ENCODE data around the gene LTV1.

The LTV1 gene

GRCh38 chr6:143896126-143896860 lies 53.2 kb downstream of the LTV1 start:
- H3K4me3 ChIP-seq (ENCODE audit: insufficient read length, low read depth): no peak overlapping the region
- no peaks in the 10 kb centered on the region for H3K36me3 ChIP-seq (ENCODE audit: insufficient read depth, insufficient read length, low read length)
- no peaks in the 10 kb centered on the region for H3K27me3 ChIP-seq (ENCODE audit: insufficient read depth, insufficient read length)
- no peak for DNase-seq (ENCODE audit: low read depth, low spot score)
- no peaks in the 10 kb centered on the region for H3K9me3 ChIP-seq (ENCODE audit: insufficient read depth, low read length)
- no peaks in the 10 kb centered on the region for H3K4me1 ChIP-seq (ENCODE audit: insufficient read depth, insufficient read length)
- TF ChIP-seq YY1 (IDR thresholded peaks at IDR 0.05; ENCODE audit: insufficient read depth, insufficient read length): no peak
- no peak for TF ChIP-seq ZNF274 (IDR thresholded peaks at IDR 0.05; ENCODE audit: low read depth, low read length)
- no peak for TF ChIP-seq SUZ12 (IDR thresholded peaks at IDR 0.05; ENCODE audit: extremely low read depth, insufficient read depth, insufficient read length)
- H3K9ac ChIP-seq (ENCODE audit: insufficient read length, low read depth): no peak overlapping the region

- Histone ChIP-seq H3K36me3 (ENCODE audit: insufficient read depth, insufficient read length, low read length) (no peaks in the 10 kb centered on the region), H3K9me3 (ENCODE audit: insufficient read depth, low read length) (no peaks in the 10 kb centered on the region), H3K27me3 (ENCODE audit: insufficient read depth, insufficient read length) (no peaks in the 10 kb centered on the region), H3K4me3 (ENCODE audit: insufficient read length, low read depth) (no peak overlapping the region), H3K9ac (ENCODE audit: insufficient read length, low read depth) (no peak overlapping the region), H3K4me1 (ENCODE audit: insufficient read depth, insufficient read length) (no peaks in the 10 kb centered on the region)
- no peak for DNase-seq (ENCODE audit: low read depth, low spot score)
- TF ChIP-seq YY1 (IDR thresholded peaks at IDR 0.05; ENCODE audit: insufficient read depth, insufficient read length): no peak
- TF ChIP-seq SUZ12 (IDR thresholded peaks at IDR 0.05; ENCODE audit: extremely low read depth, insufficient read depth, insufficient read length): no peak
- no peak for TF ChIP-seq ZNF274 (IDR thresholded peaks at IDR 0.05; ENCODE audit: low read depth, low read length)
These were observed 57.2 kb downstream of the LTV1 start for GRCh38 chr6:143900358-143900757.

GRCh38 chr6:143901885-143902750 lies 59.0 kb downstream of the LTV1 start:
- TF ChIP-seq SUZ12 (IDR thresholded peaks at IDR 0.05; ENCODE audit: extremely low read depth, insufficient read depth, insufficient read length) (no peak), YY1 (IDR thresholded peaks at IDR 0.05; ENCODE audit: insufficient read depth, insufficient read length) (no peak), ZNF274 (IDR thresholded peaks at IDR 0.05; ENCODE audit: low read depth, low read length) (no peak)
- no peak overlapping the region for H3K4me3 ChIP-seq (ENCODE audit: insufficient read length, low read depth)
- no peak for DNase-seq (ENCODE audit: low read depth, low spot score)
- H3K4me1 ChIP-seq (ENCODE audit: insufficient read depth, insufficient read length): no peaks in the 10 kb centered on the region
- H3K36me3 ChIP-seq (ENCODE audit: insufficient read depth, insufficient read length, low read length): no peaks in the 10 kb centered on the region
- no peak overlapping the region for H3K9ac ChIP-seq (ENCODE audit: insufficient read length, low read depth)
- no peaks in the 10 kb centered on the region for H3K9me3 ChIP-seq (ENCODE audit: insufficient read depth, low read length)
- H3K27me3 ChIP-seq (ENCODE audit: insufficient read depth, insufficient read length): no peaks in the 10 kb centered on the region

GRCh38 chr6:143902827-143903226 lies 59.7 kb downstream of the LTV1 start:
- no peak for DNase-seq (ENCODE audit: low read depth, low spot score)
- Histone ChIP-seq H3K4me3 (ENCODE audit: insufficient read length, low read depth) (no peak overlapping the region), H3K27me3 (ENCODE audit: insufficient read depth, insufficient read length) (no peaks in the 10 kb centered on the region), H3K4me1 (ENCODE audit: insufficient read depth, insufficient read length) (no peaks in the 10 kb centered on the region), H3K9ac (ENCODE audit: insufficient read length, low read depth) (no peak overlapping the region), H3K36me3 (ENCODE audit: insufficient read depth, insufficient read length, low read length) (no peaks in the 10 kb centered on the region), H3K9me3 (ENCODE audit: insufficient read depth, low read length) (no peaks in the 10 kb centered on the region)
- TF ChIP-seq SUZ12 (IDR thresholded peaks at IDR 0.05; ENCODE audit: extremely low read depth, insufficient read depth, insufficient read length) (no peak), ZNF274 (IDR thresholded peaks at IDR 0.05; ENCODE audit: low read depth, low read length) (no peak), YY1 (IDR thresholded peaks at IDR 0.05; ENCODE audit: insufficient read depth, insufficient read length) (no peak)

GRCh38 chr6:143911028-143911427 lies 67.9 kb downstream of the LTV1 start:
- TF ChIP-seq ZNF274 (IDR thresholded peaks at IDR 0.05; ENCODE audit: low read depth, low read length) (no peak), SUZ12 (IDR thresholded peaks at IDR 0.05; ENCODE audit: extremely low read depth, insufficient read depth, insufficient read length) (no peak), YY1 (IDR thresholded peaks at IDR 0.05; ENCODE audit: insufficient read depth, insufficient read length) (no peak)
- no peaks in the 10 kb centered on the region for H3K27me3 ChIP-seq (ENCODE audit: insufficient read depth, insufficient read length)
- no peaks in the 10 kb centered on the region for H3K36me3 ChIP-seq (ENCODE audit: insufficient read depth, insufficient read length, low read length)
- no peaks in the 10 kb centered on the region for H3K4me1 ChIP-seq (ENCODE audit: insufficient read depth, insufficient read length)
- H3K4me3 ChIP-seq (ENCODE audit: insufficient read length, low read depth): no peak overlapping the region
- no peak overlapping the region for H3K9ac ChIP-seq (ENCODE audit: insufficient read length, low read depth)
- no peak for DNase-seq (ENCODE audit: low read depth, low spot score)
- H3K9me3 ChIP-seq (ENCODE audit: insufficient read depth, low read length): no peaks in the 10 kb centered on the region; the same call in 1 of the 2 replicates

GRCh38 chr6:143912671-143913070 lies 69.5 kb downstream of the LTV1 start:
- H3K36me3 ChIP-seq (ENCODE audit: insufficient read depth, insufficient read length, low read length): no peaks in the 10 kb centered on the region
- DNase-seq (ENCODE audit: low read depth, low spot score): no peak
- no peak overlapping the region for H3K4me3 ChIP-seq (ENCODE audit: insufficient read length, low read depth)
- H3K9me3 ChIP-seq (ENCODE audit: insufficient read depth, low read length): no peaks in the 10 kb centered on the region; the same call in 1 of the 2 replicates
- H3K9ac ChIP-seq (ENCODE audit: insufficient read length, low read depth): no peak overlapping the region
- no peaks in the 10 kb centered on the region for H3K27me3 ChIP-seq (ENCODE audit: insufficient read depth, insufficient read length)
- no peak for TF ChIP-seq SUZ12 (IDR thresholded peaks at IDR 0.05; ENCODE audit: extremely low read depth, insufficient read depth, insufficient read length)
- TF ChIP-seq ZNF274 (IDR thresholded peaks at IDR 0.05; ENCODE audit: low read depth, low read length): no peak
- no peak for TF ChIP-seq YY1 (IDR thresholded peaks at IDR 0.05; ENCODE audit: insufficient read depth, insufficient read length)
- H3K4me1 ChIP-seq (ENCODE audit: insufficient read depth, insufficient read length): no peaks in the 10 kb centered on the region
